ENCODE results near the gene NEMP2.

Gene NEMP2

DNA sequence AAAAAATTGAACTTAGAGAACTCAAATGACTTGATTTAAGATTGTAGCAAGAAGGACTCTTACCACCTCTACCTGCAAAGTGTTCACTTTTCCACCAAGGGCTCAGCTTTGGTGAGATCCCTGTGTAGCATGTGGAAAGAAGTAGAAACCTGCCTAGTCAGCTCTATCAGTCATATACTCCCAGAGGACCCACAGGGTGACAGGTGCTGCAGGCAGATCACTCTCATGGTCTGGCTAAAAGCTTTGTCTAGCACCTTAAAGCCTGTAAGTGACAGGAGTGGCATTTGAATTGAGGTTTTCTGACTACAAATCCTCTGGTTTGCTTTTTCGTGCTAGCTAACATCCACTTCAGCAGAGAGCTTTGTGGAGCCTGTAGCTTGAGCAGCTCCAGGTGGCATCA lies 18.7 kb upstream of the NEMP2 start:
- no peak for DNase-seq

DNA sequence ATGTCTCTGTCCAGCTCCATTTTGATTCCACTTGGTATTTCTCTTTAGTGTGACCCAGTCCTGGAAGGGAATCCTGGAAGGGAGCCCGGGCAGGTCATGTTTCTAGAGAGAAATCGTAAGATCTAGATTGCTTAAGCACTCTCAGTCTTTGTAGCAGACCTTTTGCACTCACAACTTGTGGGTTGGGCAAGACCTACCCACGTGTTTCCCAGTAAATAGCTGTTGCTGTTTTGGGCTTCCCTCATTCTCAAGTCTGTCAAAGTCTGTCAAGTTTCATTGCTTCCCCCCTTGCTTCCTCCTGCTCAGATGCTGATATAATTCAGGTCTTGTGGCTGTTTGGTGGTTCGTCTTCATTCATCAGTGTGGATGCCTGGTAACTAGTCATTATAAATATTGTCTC lies 17.4 kb upstream of the NEMP2 start:
- no peak for DNase-seq

DNA sequence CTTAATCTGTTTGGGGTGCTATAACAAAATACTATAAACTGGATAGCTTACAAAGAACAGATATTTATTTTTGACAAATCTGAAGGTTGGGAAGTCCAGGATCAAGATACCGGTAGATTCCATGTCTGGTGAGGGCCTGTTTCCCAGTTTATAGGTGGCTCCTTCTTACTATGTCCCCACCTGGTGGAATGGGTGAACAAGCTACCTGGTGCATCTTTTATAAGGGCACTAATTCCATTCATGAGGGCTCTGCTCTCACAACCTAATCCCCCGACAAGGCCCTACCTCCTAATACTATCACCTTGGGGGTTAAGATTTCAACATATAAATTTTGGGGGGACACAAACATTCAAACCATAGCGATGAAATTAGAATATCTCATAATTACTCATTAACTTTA lies 15.6 kb upstream of the NEMP2 start:
- DNase-seq: no peak

DNA sequence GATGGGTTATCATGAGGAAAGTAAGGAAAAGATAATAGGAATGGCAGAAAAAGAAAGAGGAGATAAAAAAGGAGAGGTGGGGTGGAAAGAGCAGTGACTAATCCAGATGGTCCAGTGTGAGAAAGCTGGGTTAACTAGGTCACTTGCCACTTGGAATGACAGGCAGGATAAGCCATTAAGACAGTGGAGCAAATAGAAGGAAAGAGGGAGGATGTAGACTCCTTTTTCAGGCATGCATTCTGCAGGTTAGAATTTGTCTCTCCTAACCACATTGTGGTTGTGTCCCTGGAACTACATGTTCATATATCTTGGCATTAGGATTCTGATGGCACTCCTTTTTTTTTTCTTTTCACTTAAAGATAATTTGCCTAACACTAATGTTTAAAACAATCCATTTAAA lies 13.4 kb upstream of the NEMP2 start:
- DNase-seq: no peak

DNA sequence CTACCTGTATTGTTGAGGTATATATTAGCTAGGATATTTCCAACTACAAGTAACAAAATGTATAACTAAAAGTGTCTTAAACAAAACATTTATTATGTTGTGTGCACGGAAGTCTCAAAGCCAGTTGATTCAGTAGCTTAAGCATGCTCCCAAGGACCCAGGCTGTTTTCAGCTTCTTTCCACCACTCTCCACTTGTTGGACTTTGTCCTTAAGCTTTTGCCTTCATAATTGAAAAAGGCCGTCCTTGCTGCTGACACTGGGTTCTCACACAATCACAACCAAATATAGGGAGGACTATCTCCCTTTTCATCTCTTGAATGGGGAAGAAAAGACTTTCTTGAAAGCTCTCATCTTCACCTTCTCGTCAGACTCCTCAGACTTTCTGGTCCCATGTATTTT lies 12.2 kb upstream of the NEMP2 start:
- DNase-seq: no peak

DNA sequence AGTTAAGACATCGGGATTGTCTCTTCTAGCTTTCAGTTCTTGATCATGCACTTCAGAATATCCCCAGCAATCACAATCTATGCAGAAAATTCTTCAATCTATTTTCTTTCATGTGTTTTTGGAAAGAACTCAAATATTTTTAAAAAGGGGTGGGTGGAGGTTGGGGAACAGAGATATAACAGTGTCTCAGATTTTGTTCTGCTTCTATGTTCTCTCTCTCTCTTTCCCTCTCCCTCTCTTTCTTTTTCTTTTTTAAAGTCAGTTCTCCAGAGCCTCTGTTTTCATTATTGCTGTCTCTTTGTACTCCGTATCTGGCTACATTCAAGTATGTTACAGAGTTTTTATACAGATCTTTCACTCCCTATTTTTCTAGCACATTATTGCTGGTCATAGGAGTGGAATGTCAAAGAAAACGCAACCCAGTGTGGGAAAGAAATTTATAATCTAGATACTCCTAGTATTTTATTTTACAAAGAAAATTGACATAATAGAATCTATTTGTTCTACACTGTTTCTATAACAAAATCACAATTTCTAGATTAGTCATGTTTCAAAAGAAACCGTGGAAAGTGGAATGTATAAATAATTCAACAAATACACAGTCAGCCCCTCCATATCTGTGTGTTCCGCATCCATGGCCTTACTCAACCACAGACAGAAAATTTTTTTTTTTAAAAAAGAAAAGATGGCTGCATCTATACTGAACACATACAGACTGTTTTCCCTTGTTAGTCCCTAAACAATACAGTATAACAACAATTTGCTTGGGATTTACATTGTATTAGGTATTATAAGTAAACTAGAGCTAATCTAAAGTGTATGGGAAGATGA lies 11.2 kb upstream of the NEMP2 start:
- no peak for DNase-seq

DNA sequence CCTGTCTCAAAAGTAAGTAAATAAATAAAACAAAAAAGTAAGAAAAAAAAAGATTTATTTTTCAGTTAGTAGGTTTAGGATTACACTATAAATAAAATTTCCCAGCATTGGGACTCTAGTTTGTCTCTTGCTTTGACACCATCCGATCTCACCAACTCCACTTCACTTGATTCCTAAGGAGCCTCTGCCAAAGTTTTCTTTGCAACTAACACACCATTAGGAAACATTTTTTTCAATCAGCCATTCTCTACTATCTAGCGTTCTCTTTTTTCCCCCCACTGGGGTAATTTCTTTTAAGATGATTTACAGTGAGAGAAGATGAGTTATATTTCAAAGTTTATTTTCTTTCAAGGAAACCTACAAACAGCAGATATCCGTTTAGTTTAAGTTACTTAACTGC lies 10.6 kb upstream of the NEMP2 start:
- no peak for DNase-seq

DNA sequence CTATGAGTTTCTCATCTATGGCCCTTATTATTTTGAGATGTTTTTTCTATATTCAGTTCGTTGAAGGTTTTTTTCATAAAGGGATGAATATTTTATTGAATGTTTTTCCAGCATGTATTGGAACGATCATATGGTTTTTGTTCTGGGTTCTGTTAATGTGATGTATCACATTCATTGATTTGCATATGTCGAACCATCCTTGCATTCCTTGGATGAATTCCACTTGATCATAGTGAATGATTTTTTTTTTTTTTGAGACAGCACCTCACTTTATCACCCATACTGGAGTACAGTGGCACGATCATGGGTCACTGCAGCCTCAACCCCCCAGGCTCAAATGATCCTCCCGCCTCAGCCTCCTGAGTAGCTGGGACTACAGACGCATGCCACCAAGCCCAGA lies 5.5 kb upstream of the NEMP2 start:
- no peak for DNase-seq

DNA sequence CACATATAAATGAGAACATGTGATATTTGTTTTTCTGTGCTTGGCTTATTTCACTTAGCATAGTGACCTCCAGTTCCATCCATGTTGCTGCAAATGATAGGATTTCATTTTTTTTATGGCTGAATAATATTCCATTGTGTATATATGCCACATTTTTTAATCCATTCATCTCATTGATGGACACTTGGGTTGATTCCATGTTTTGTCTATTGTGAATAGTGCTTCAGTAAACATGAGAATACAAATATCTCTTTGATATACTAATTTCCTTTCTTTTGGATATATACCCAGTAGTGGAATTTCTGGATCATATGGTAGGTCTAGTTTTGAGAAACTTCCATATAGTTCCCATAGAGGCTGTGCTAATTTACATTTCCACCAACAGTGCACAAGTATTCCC lies 3.7 kb upstream of the NEMP2 start:
- no peak for DNase-seq

DNA sequence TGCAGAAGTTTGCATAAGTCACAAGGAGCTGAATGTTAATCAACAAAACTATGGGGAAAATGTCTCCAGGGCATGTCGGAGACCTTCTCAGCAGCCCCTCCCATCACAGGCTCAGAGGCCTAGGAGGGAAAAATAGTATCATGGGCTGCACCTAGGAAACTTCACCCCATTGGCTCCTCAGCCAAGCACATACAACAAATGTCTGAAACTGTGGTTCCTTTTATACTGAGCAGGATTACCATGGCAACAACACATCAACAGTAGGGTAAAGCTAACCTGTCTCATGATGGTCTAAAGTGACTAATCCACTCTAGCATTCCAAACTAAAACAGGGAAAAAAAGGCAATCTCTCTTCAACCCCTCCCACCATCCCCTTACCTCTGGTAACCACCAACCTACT lies 3.2 kb upstream of the NEMP2 start:
- no peak for DNase-seq

DNA sequence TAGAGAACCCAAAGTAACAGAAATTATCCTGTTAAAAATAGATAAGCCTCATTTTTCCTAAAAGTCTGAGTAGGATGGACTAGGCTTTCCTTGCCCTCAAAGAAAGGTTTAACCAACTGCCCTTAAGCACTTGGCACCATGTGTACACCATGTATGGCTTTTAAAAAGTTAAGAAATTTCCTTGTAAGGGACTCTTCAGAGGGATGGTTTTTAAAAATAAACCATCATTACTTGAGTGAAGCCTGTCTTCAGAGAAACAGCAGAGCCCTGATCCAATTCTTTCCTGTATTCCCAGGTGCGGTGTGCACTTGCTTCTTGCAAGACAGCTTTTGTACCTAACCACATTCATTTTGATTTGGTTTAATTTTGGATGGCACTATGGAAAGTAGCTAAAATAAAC lies 1.1 kb upstream of the NEMP2 start:
- no peak for DNase-seq

DNA sequence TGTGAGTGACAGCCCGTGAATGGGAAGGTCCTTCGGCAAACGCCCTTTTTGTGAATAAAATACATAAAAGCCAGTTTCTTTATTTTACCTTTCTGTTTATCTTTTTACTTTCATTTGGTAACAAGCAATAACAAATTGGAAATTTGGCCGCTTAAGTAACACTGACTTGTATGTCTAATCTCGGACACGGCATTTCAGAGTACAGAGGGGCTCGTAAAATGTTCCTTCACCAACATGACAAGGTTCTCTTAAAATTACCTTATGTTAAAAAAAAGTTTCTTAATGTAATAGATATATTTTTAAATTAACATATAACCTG lies 558 bp upstream of the NEMP2 start:
- DNase-seq: no peak

DNA sequence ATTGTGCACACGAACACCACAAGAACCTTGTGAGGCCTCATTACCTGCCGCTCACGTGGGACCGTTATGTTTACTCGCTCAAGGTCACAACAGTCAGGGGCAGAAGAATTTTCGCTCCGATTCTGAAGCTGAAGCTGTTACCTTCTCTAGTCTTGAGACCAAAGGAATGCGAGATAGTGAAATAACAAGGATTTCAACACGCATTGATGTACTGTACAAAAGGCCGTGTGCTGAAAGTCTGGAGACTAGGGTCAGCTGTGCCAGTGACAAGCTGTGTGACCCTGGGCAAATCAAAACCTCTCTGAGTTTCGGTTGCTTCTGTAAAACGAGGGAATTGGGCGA lies 583 bp downstream of the NEMP2 start:
- DNase-seq: no peak

DNA sequence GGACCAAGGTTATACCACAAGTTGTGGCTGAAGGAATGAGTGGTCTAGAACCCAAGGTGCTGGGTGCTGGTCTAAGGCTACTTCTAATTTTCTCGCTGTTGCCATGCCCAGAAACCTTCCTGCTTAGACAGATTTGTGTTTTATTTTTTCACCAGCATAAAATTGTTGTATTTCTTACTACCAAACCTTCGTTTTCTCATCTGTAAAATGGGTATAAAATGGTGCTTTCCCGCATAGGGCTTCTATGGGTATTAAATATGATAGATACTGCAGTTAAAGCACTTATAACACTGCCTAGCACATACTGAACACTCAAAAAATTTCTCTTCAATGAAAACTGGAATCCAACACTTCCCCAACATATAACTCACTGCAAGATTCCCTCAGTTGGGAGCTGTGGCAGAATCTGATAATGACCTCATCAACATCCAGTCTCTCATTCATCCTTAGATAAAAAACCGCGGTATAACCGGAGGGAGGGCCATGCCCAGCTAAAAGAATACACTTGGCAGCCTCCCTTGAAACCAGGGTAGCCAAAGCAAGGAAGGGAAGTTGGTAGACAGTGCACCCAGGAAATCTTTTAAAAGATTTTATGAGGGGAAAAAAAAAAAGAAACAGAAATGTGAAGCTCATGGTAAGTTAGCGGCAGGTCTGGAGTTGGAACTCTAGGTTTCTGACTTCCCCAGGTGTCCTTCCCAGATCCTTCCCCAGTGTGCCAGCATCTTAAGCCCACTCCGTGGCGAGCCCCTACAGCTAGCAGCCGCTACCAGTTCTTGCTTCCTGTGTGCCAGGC lies 1.2 kb downstream of the NEMP2 start:
- no peak for DNase-seq

DNA sequence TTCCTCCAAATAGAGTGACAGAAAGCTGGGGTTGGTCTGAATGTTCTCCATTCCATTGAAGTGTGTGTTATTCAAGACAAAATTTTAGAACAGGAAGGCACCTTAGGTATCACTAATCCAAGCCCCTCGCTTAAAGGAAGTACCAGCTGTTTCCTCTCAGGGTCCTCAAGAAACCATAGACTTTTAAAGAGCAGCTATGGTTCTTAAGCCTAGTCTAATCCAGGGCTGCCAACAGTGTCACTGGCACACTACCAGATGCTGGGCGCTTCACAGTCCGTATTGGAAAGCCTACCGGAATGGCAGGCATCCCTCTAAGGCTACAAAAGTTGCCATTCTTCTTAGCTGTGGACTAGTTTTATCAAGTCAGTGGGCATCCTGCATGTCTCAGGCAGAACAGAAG lies 1.9 kb downstream of the NEMP2 start:
- no peak for DNase-seq

DNA sequence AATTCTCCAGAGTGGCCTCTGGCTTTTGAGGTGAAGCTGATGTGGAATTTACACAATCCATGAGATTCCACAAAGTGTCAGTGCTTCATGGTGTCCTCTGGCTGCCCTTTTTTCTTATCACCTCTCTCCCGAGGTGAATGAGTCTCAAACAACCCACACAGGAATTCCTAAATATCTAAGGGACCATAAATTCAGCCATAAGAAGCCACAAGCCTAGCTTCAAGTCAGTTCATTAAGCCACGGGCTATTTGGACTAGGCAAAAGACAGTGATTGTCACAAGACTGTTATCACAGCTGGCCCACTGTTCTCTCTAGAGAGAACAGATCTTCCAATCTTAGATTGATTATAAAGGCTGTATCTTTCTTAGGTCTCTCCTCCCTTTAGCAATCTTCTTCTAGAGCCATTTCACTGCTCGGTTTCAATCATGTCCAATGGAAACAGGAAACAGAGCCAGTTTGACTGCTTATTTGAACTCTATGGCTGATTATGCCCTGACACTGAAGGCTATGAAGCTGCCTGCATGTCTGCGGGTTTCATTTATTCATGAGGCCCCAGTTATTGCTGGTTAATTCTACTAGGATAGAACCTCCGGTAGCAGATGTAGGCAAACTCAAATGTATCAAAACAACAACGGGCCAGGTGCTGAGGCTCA lies 4.1 kb downstream of the NEMP2 start:
- no peak for DNase-seq

DNA sequence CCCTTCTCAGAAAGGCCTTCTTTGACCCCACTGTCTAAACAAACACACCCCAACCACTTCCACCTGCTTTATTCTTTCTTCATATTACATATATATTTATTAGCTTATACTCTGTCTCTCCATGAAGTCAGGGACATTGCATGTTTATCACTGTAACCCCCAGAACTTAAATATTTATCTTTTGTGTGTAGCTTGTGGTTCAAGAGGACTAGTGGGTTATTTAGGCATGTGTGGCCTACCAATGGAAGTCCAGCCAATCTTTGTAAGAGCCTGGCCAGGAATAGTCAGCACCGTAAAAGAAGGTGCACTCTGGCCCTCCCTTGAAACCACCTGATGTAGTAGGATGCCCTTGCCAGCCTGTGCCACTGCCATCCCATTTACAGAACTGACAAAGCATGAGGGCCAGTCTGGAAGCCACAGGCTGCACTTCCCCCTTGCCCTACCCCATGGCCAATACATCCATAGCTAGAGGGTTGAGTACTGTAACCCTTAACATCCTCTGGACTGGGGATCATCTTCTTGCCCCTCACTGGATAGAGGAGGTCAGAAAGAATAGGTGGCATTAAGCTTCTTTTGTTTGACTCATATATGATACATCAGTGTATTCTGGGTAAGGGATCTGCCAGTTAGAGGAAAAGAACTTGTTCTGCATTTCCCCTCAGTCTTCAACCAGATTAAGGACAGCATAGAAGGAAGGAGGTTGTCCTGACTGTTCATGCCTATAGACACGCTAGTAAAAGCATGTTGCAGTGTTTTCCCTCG lies 4.9 kb downstream of the NEMP2 start:
- DNase-seq: no peak

DNA sequence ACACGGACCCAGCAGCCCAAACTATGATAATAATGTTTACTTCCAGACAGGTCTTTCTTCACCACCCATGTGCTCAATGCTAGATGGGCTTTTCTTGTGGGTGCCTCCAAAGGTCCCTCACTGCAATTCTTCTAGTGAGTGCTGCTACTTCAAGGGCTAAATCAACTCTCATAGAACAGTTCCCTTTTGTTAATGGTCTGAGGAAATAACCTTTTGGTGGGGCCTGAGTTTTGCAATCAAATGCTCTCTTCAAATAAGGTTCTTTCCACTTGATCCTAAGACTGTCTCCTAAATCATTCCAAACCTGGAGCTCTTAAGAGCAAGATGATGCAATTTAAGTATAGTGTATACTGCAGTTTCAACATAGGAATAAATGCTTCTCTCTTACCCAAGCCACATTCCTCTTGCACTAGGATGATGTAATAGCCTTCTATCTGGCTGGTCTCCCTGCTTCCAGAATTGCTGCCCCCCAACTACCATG lies 6.0 kb downstream of the NEMP2 start:
- DNase-seq: no peak

DNA sequence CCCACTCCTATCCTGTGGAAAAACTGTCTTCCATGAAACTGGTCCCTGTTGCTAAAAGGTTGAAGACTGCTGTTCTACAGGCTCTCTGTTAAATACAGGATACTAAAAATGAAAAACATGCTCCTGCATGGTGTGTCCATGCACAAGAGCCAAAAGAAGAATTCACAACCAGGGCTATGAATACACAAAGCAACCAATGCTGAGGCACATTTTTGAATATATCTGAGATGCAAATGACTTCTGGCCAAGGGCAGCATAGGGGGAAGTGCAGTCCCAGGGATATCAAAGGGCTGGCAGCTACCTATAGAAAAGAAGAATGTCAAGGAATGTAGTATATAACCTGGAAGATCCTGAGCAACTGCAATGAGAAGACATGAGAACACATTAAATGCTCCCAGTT lies 6.6 kb downstream of the NEMP2 start:
- no peak for DNase-seq

DNA sequence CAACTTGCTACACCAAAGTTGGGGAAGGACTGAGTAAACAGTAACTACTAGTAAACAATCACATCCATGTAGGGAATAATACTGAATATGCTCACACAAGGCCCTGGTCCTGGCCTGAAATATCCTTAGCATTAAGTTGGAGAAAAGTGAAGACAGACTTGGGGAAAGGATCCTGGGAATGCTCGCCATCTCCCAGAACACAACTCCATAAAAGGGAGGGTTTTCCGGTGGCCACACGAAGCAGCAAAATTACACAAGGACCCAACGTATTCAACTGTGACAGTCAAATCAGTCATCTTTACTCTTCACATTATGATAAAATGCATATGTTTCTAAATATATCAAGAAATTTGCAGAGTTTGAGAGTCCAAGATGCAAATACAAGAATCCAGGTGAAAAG lies 7.3 kb downstream of the NEMP2 start:
- no peak for DNase-seq

DNA sequence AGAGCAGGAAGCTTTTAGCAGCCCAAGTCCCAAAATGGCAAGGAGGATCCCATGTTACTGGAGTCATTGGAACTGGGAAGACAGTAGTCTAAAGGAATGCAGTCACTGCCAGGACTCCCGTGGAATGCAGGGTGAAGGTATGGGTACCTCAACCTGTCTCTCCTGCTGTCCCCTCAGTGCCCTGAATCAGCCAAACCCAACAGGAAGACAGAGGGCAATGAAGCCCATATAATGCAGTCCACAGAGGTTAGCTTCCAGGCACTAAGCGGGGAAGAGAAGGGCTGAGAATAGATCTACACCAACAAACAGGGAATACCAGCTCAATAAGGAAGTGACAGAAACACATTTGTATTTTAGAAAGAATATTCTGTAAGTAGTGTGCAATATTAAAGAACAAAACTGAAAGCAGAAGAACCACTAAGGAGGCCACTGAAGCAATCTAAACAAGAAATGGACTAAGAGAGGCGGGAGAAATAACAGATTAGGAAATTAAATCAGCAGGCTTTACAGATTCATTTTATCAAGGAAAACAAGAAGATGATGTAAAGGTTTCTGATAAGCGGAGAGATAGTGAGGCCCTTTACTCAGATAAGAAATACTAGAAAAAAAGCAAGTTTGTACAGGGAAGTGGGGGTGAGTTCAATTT lies 8.3 kb downstream of the NEMP2 start:
- no peak for DNase-seq

DNA sequence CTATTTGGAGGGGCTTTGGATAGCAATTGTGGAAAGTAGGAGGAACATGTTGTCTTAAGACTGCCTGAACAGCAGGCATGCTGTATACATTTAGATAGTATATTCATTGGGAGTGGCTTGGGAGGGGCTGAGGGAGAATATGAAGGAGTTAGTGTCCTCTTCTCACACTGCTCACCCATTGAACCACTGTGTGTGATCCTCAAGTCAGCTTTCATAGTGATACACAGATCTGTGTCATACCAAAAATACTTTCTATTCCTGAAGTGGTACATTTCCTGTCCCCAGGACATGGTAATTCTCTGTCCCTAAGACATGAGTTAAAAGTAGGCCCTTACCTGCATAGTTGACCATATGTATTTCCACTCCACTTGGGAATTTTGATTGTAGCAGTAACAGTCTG lies 9.6 kb downstream of the NEMP2 start:
- DNase-seq: no peak

All from 8988T (cell line).